Measurements from ENCODE around the gene FAM241A. TPM values are rescaled to one million over a fixed set of nuclear protein-coding genes. Genes with fewer than 3 reads are reported as not detected.

Gene FAM241A
- total RNA-seq, 1 experiment from 2014 or later, result 10.9 TPM

DNA sequence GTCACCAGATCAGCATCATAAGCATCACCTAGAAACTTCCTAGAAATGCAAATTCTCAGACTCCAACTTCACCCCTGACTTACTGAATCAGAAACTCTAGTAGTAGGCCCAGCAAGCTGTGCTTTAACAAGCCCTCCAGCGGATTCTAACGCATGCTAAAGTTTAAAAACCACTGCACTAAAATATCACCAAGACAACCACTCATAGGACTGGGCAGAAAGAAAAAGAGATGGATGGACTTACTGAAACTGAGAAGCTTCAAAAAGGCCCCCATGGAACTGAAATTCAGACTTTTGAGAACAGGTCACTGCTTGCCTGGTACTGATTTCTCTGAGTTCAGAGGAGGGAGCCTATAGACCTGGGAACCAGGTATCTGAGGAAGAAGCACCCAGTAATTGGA, 40.1 kb downstream of the FAM241A start:
- intact Hi-C loops (cut with micrococcal nuclease), result loop anchor here (5.0 kb wide), 1 partner anchor 38 kb away; the partner anchor contains the start of gene FAM241A
- no peak overlapping the region for H3K27ac Mint-ChIP-seq (ENCODE audit: low read depth, unreplicated experiment)
- H3K9me3 Mint-ChIP-seq (ENCODE audit: unreplicated experiment), result no peaks in the 10 kb centered on the region
- CTCF ChIA-PET, result interaction anchor here (0.5 to 1.8 kb wide), 5 partner anchors 49 to 112 kb away, joined by 3 to 5 read pairs (median 4); partner anchors contain the start of gene ALPK1
- H3K4me1 Mint-ChIP-seq (ENCODE audit: insufficient read depth, unreplicated experiment), result peaks cover 15% of the 10 kb centered on the region
- no TSS peak for BruUV-seq (replicated peaks)
- peaks cover 14% of the 10 kb centered on the region for H3K36me3 Mint-ChIP-seq (ENCODE audit: insufficient read depth, unreplicated experiment)
- POLR2A ChIA-PET, result interaction anchor here (0.6 to 5.8 kb wide), 7 partner anchors 11 to 47 kb away, joined by 3 to 39 read pairs (median 5); partner anchors contain the start of genes AP1AR and FAM241A
- no peaks in the 10 kb centered on the region for H3K27me3 Mint-ChIP-seq (ENCODE audit: insufficient read depth, unreplicated experiment)
- no peak overlapping the region for H3K4me3 Mint-ChIP-seq (ENCODE audit: unreplicated experiment)
- no peak for DNase-seq (ENCODE audit: unreplicated experiment)
- TF ChIP-seq, protein P1, sequence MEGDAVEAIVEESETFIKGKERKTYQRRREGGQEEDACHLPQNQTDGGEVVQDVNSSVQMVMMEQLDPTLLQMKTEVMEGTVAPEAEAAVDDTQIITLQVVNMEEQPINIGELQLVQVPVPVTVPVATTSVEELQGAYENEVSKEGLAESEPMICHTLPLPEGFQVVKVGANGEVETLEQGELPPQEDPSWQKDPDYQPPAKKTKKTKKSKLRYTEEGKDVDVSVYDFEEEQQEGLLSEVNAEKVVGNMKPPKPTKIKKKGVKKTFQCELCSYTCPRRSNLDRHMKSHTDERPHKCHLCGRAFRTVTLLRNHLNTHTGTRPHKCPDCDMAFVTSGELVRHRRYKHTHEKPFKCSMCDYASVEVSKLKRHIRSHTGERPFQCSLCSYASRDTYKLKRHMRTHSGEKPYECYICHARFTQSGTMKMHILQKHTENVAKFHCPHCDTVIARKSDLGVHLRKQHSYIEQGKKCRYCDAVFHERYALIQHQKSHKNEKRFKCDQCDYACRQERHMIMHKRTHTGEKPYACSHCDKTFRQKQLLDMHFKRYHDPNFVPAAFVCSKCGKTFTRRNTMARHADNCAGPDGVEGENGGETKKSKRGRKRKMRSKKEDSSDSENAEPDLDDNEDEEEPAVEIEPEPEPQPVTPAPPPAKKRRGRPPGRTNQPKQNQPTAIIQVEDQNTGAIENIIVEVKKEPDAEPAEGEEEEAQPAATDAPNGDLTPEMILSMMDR (IDR thresholded peaks at IDR 0.05; ENCODE audit: unreplicated experiment), result no peak

DNA sequence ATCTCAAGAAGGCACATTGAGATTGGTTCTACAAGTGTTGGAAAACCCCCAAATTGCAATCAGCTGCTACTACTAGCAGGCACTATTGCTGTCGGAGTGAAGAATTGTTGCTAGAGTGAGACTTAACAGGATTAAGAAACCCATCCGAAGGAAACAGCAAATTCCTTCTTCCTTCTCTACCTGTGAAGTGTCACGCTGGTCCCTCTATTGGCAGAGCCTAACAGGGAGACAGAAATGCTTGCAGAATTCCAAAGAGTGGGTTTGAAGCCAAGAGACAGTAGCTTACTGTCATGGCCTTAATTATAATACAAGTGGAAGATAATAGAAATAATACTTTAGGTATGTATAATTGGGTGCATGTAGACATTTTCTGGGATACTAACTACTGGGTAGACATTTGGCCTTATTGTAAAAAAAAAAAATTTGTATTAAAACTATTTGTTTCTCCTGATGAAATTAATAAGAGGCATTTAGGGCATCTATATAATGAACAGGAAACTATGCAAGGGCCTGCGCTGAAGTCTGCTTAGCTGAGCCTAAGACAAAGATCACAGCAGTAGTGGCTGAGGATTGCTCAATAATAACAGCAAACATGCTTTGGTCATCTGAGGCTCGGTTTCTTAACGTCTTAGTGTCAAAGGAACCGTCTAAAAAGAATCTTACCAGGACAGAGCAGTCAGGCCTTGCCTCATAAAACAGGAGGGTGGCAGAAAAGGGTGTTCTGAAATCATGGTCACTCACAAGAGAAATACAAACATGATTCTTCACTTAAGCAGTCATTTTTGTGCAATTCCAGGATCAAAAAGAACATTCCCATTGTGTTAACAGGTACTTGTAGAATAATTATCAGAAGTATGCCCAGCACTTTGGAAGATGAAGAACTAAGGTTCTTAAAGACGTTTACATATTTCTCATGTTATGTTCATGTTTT, 40.8 kb downstream of the FAM241A start:
- H3K4me1 Mint-ChIP-seq (ENCODE audit: insufficient read depth, unreplicated experiment), result peaks cover 15% of the 10 kb centered on the region
- peaks cover 14% of the 10 kb centered on the region for H3K36me3 Mint-ChIP-seq (ENCODE audit: insufficient read depth, unreplicated experiment)
- no peaks in the 10 kb centered on the region for H3K9me3 Mint-ChIP-seq (ENCODE audit: unreplicated experiment)
- CTCF ChIA-PET, result interaction anchor here (0.6 to 1.8 kb wide), 4 partner anchors 48 to 87 kb away, joined by 3 to 5 read pairs (median 4); no protein-coding TSS in a partner anchor
- H3K27me3 Mint-ChIP-seq (ENCODE audit: insufficient read depth, unreplicated experiment), result no peaks in the 10 kb centered on the region
- no TSS peak for BruUV-seq (replicated peaks)
- POLR2A ChIA-PET, result interaction anchor here (0.6 to 5.8 kb wide), 9 partner anchors 9 to 46 kb away, joined by 3 to 39 read pairs (median 3); partner anchors contain the start of genes AP1AR and FAM241A
- no peak overlapping the region for H3K4me3 Mint-ChIP-seq (ENCODE audit: unreplicated experiment)
- no peak overlapping the region for H3K27ac Mint-ChIP-seq (ENCODE audit: low read depth, unreplicated experiment)
- DNase-seq (ENCODE audit: unreplicated experiment), result peak; percentile 39
- intact Hi-C loops (cut with micrococcal nuclease), result loop anchor here (5.0 kb wide), 1 partner anchor 39 kb away; the partner anchor contains the start of gene FAM241A
- TF ChIP-seq, protein P1 (IDR thresholded peaks at IDR 0.05; ENCODE audit: unreplicated experiment), result no peak

DNA sequence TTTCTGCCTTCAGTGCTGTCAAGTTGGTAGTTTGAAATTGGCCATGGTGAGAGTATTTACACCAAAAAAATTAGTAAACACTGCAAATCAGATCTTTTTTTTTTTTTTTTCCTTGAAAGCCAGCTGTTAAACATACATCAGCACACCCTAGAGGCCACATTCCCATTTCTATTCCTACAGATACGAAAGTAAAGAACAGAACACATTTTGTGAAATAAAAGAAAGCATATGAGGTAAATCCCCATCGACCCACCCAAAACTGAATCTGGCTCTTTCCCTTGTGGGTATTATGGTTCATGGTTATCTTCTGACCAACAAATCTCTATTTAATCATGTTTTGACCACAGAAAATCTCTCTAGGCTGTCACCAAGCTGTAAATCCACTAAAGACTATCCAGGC, 44.5 kb downstream of the FAM241A start:
- TF ChIP-seq, protein P1 (IDR thresholded peaks at IDR 0.05; ENCODE audit: unreplicated experiment), result peak; percentile 6
- Mint-ChIP-seq H3K9me3 (ENCODE audit: unreplicated experiment) (no peaks in the 10 kb centered on the region), H3K27ac (ENCODE audit: low read depth, unreplicated experiment) (no peak overlapping the region), H3K4me3 (ENCODE audit: unreplicated experiment) (no peak overlapping the region), H3K36me3 (ENCODE audit: insufficient read depth, unreplicated experiment) (peaks cover 14% of the 10 kb centered on the region), H3K4me1 (ENCODE audit: insufficient read depth, unreplicated experiment) (no peaks in the 10 kb centered on the region), H3K27me3 (ENCODE audit: insufficient read depth, unreplicated experiment) (no peaks in the 10 kb centered on the region)
- intact Hi-C loops (cut with micrococcal nuclease), result loop anchor here (1.0 to 5.0 kb wide), 2 partner anchors 42 to 90 kb away; partner anchors contain the start of gene FAM241A
- DNase-seq (ENCODE audit: unreplicated experiment), result no peak
- ChIA-PET CTCF (interaction anchor here (0.6 to 3.0 kb wide), 20 partner anchors 8 to 536 kb away, joined by 3 to 40 read pairs (median 5); no protein-coding TSS in a partner anchor), POLR2A (interaction anchor here (0.7 to 2.8 kb wide), 3 partner anchors 8 to 77 kb away, joined by 3 to 10 read pairs (median 4); no protein-coding TSS in a partner anchor)
- BruUV-seq (replicated peaks), result no TSS peak

DNA sequence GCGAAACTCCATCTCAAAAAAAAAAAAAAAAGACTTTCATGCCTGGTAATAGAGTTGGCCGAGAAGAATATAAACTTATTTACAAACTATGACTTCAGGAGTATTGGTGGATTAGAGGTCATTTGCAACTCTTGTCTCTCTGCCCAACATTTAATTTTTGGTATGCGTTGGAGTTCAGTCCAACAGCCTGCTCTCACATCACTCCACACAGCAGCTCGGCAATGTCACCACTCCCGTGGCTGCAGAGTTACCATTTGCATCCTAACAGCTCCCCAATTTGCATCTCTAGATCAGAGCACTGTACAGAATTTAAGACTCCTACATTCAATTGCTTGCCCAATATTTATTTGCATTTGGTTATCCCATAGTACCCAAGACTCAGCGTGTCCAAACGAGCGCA, 45.4 kb downstream of the FAM241A start:
- H3K4me1 Mint-ChIP-seq (ENCODE audit: insufficient read depth, unreplicated experiment), result no peaks in the 10 kb centered on the region
- H3K36me3 Mint-ChIP-seq (ENCODE audit: insufficient read depth, unreplicated experiment), result peaks cover 14% of the 10 kb centered on the region
- no peak for DNase-seq (ENCODE audit: unreplicated experiment)
- TF ChIP-seq, protein P1 (IDR thresholded peaks at IDR 0.05; ENCODE audit: unreplicated experiment), result no peak
- H3K27me3 Mint-ChIP-seq (ENCODE audit: insufficient read depth, unreplicated experiment), result no peaks in the 10 kb centered on the region
- no peak overlapping the region for H3K4me3 Mint-ChIP-seq (ENCODE audit: unreplicated experiment)
- H3K27ac Mint-ChIP-seq (ENCODE audit: low read depth, unreplicated experiment), result no peak overlapping the region
- CTCF ChIA-PET, result interaction anchor here (0.6 to 3.0 kb wide), 8 partner anchors 16 to 115 kb away, joined by 3 to 40 read pairs (median 4); no protein-coding TSS in a partner anchor
- BruUV-seq (replicated peaks), result no TSS peak
- intact Hi-C loops (cut with micrococcal nuclease), result no loop called here
- POLR2A ChIA-PET, result interaction anchor here (2.8 kb wide), 1 partner anchor 16 kb away, joined by 10 read pairs; no protein-coding TSS in a partner anchor
- H3K9me3 Mint-ChIP-seq (ENCODE audit: unreplicated experiment), result no peaks in the 10 kb centered on the region
